Limb (tissue), 2 donors: Measurements from ENCODE around the gene GNAI1.
"Not testable (repeated sequence)": the region's sequence is repeated elsewhere in the genome, so short reads cannot be mapped to it uniquely, and the experiment has no call there.

ENCODE experiments used
- DNase-seq, 2 donors: peaks; one replicate each; pipeline ENCODE4 v3.0.0-alpha.2; 2016; ENCODE audit errors: extremely low spot score in 2 of 2

GNAI1 gene

GRCh38 chr7:80157770-80158169 is 23.1 kb downstream of the GNAI1 start:
- not testable (repeated sequence) for DNase-seq

GRCh38 chr7:80159802-80160201 is 25.2 kb downstream of the GNAI1 start:
- no peak for DNase-seq

GRCh38 chr7:80161466-80161865 is 26.8 kb downstream of the GNAI1 start:
- DNase-seq = no peak

- DNase-seq = no peak
Measured at GRCh38 chr7:80165177-80165576, 30.5 kb downstream of the GNAI1 start.

- DNase-seq = no peak
Measured at GRCh38 chr7:80170445-80170844, 35.8 kb downstream of the GNAI1 start.

GRCh38 chr7:80172387-80172786 is 37.8 kb downstream of the GNAI1 start:
- no peak for DNase-seq

- no peak for DNase-seq
Measured at GRCh38 chr7:80175744-80176143, 41.1 kb downstream of the GNAI1 start.

- no peak for DNase-seq
Measured at GRCh38 chr7:80181411-80181810, 46.8 kb downstream of the GNAI1 start.

- no peak for DNase-seq
Measured at GRCh38 chr7:80182630-80183276, 48.1 kb downstream of the GNAI1 start.

GRCh38 chr7:80183351-80183750 is 48.7 kb downstream of the GNAI1 start:
- no peak for DNase-seq

- DNase-seq = no peak
Measured at GRCh38 chr7:80183900-80184685, 49.5 kb downstream of the GNAI1 start.

- DNase-seq = no peak
Measured at GRCh38 chr7:80184693-80185092, 50.1 kb downstream of the GNAI1 start.

GRCh38 chr7:80185571-80185970 is 50.9 kb downstream of the GNAI1 start:
- DNase-seq = no peak

- DNase-seq = no peak
Measured at GRCh38 chr7:80186721-80187120, 52.1 kb downstream of the GNAI1 start.

GRCh38 chr7:80187279-80187678 is 52.6 kb downstream of the GNAI1 start:
- DNase-seq = no peak

GRCh38 chr7:80187727-80188126 is 53.1 kb downstream of the GNAI1 start:
- DNase-seq = no peak

GRCh38 chr7:80189638-80190037 is 55.0 kb downstream of the GNAI1 start:
- no peak for DNase-seq

- no peak for DNase-seq
Measured at GRCh38 chr7:80197627-80198026, 63.0 kb downstream of the GNAI1 start.

GRCh38 chr7:80199051-80199450 is 64.4 kb downstream of the GNAI1 start:
- no peak for DNase-seq

GRCh38 chr7:80204454-80204853 is 69.8 kb downstream of the GNAI1 start:
- no peak for DNase-seq

- DNase-seq = no peak
Measured at GRCh38 chr7:80204919-80205318, 70.3 kb downstream of the GNAI1 start.

- DNase-seq = no peak
Measured at GRCh38 chr7:80206763-80207162, 72.1 kb downstream of the GNAI1 start.

GRCh38 chr7:80207501-80207900 is 72.9 kb downstream of the GNAI1 start:
- no peak for DNase-seq
